22Rv1 (cell line): Measurements from ENCODE around the gene CST8.

Source experiments
- H3K27ac ChIP-seq: fragments of 450-650 bp; 2 replicates; pipeline ENCODE4 v1.5.1; 2017
- CTCF ChIP-seq: fragments of 450-650 bp; IDR thresholded peaks from 2 replicates; pipeline ENCODE4 v1.5.1; 2017; ENCODE audit warnings: mild to moderate bottlenecking
- ZFX ChIP-seq: fragments of 450-650 bp; IDR thresholded peaks from 2 replicates; pipeline ENCODE4 v1.6.1; 2017; ENCODE audit warnings: antibody characterized with exemption, borderline replicate concordance

Gene CST8

GRCh38 chr20:23537030-23537429, 46.1 kb downstream of the CST8 start:
- TF ChIP-seq ZFX (no peak), CTCF (no peak)

GRCh38 chr20:23540624-23541023, 49.7 kb downstream of the CST8 start:
- no peak overlapping the region for H3K27ac ChIP-seq
- TF ChIP-seq ZFX (no peak), CTCF (no peak)

More at GRCh38 chr20:23537030-23537429, 46.1 kb downstream of the CST8 start:
- no peak overlapping the region for H3K27ac ChIP-seq

DNA sequence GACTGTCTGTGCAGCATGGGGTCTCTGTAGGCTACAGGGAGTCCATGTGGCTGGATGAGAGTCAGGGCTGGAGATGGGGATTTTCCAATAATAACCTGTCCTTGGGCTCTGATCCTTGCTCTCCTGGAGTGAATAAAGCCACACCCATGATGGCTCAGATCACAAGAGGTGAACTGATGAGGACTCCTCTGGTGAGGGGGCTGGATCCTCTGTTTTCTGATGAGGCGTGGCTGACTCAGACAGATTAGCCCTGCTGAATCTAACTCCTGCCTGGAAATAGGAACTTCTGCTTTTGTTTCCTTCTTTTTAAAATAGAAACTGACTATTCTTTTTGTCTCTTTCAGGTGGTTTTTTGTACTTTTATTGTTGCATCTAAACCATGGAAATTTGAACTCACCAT, 50.4 kb downstream of the CST8 start:
- TF ChIP-seq CTCF (no peak), ZFX (no peak)
- H3K27ac ChIP-seq, result no peak overlapping the region

- H3K27ac ChIP-seq, result no peak overlapping the region
- TF ChIP-seq ZFX, result no peak
- TF ChIP-seq CTCF, result no peak
Observed at GRCh38 chr20:23541776-23542175, 50.9 kb downstream of the CST8 start.

- no peak overlapping the region for H3K27ac ChIP-seq
- no peak for TF ChIP-seq ZFX
- TF ChIP-seq CTCF, result no peak
Observed at GRCh38 chr20:23542801-23543200, 51.9 kb downstream of the CST8 start.

DNA sequence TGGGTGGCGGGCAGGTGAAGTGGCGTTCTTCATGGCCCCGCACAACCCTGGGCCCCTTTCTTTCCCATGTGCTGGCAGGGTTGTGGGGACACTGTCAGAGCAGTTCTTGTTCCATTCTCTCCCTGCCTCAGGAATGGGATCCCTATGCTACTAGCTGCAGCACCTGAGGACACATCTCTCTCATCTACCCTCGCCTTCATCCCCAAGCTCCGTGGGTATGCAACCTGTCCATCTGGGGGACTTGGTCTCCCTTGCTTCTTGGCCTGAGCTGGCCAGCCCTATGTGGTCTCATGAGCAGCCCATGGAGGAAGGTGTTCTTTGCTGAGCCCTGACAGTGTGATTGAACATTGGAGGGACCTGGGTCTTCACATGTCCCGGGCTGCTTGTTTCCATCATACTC, 53.2 kb downstream of the CST8 start:
- no peak for TF ChIP-seq ZFX
- TF ChIP-seq CTCF, result no peak
- no peak overlapping the region for H3K27ac ChIP-seq
